NCI-H510A (cell line): Measurements from ENCODE around the gene RAMACL.
"Not testable (repeated sequence)": the region's sequence is repeated elsewhere in the genome, so short reads cannot be mapped to it uniquely, and the experiment has no call there.

Source experiments
- DNase-seq: peaks from one replicate; lab custom pipeline; 2025; lab: John Stamatoyannopoulos, UW

Gene RAMACL

GRCh38 chr6:166554316-166554715 is 32.2 kb downstream of the RAMACL start:
- no peak for DNase-seq

- no peak for DNase-seq
Measured at GRCh38 chr6:166553563-166554271, 32.8 kb downstream of the RAMACL start.

- DNase-seq, result no peak
Measured at GRCh38 chr6:166552600-166552999, 33.9 kb downstream of the RAMACL start.

- DNase-seq, result no peak
Measured at GRCh38 chr6:166551754-166552495, 34.6 kb downstream of the RAMACL start.

GRCh38 chr6:166546653-166547052 is 39.8 kb downstream of the RAMACL start:
- no peak for DNase-seq

GRCh38 chr6:166545156-166546034 is 41.1 kb downstream of the RAMACL start:
- DNase-seq, result no peak

- DNase-seq, result no peak
Measured at GRCh38 chr6:166544296-166544605, 42.2 kb downstream of the RAMACL start.

GRCh38 chr6:166543603-166544295 is 42.7 kb downstream of the RAMACL start:
- no peak for DNase-seq

GRCh38 chr6:166542580-166542912 is 43.9 kb downstream of the RAMACL start:
- DNase-seq, result no peak

- DNase-seq, result no peak
Measured at GRCh38 chr6:166541876-166542579, 44.5 kb downstream of the RAMACL start.

- no peak for DNase-seq
Measured at GRCh38 chr6:166541366-166541765, 45.1 kb downstream of the RAMACL start.

- DNase-seq, result no peak
Measured at GRCh38 chr6:166540631-166541331, 45.7 kb downstream of the RAMACL start.

- no peak for DNase-seq
Measured at GRCh38 chr6:166539543-166539942, 46.9 kb downstream of the RAMACL start.

GRCh38 chr6:166539011-166539385 is 47.5 kb downstream of the RAMACL start:
- DNase-seq, result not testable (repeated sequence)

- DNase-seq, result no peak
Measured at GRCh38 chr6:166538297-166539010, 48.0 kb downstream of the RAMACL start.

- DNase-seq, result no peak
Measured at GRCh38 chr6:166534658-166535406, 51.6 kb downstream of the RAMACL start.

GRCh38 chr6:166533205-166533824 is 53.2 kb downstream of the RAMACL start:
- DNase-seq, result no peak
